ENCODE results near the gene SPATA13.

Gene SPATA13

GRCh38 chr13:24168392-24168750 is 7.9 kb downstream of the SPATA13 start:
- no peak for DNase-seq

- DNase-seq = no peak
These were observed 8.5 kb downstream of the SPATA13 start for GRCh38 chr13:24168979-24169378.

GRCh38 chr13:24172071-24172470 is 11.6 kb downstream of the SPATA13 start:
- no peak for DNase-seq

GRCh38 chr13:24173795-24174194 is 13.3 kb downstream of the SPATA13 start:
- DNase-seq = no peak

- no peak for DNase-seq
These were observed 15.3 kb downstream of the SPATA13 start for GRCh38 chr13:24175847-24176246.

GRCh38 chr13:24176351-24177101 is 16.0 kb downstream of the SPATA13 start:
- no peak for DNase-seq

- DNase-seq = no peak
These were observed 18.4 kb downstream of the SPATA13 start for GRCh38 chr13:24178847-24179485.

GRCh38 chr13:24179486-24179850 is 18.9 kb downstream of the SPATA13 start:
- DNase-seq = no peak

GRCh38 chr13:24180750-24181377 is 20.3 kb downstream of the SPATA13 start:
- no peak for DNase-seq

- no peak for DNase-seq
These were observed 21.6 kb downstream of the SPATA13 start for GRCh38 chr13:24181991-24182702.

GRCh38 chr13:24182703-24183081 is 22.2 kb downstream of the SPATA13 start:
- DNase-seq = no peak

GRCh38 chr13:24183741-24184182 is 23.2 kb downstream of the SPATA13 start:
- no peak for DNase-seq

GRCh38 chr13:24184265-24184841 is 23.8 kb downstream of the SPATA13 start:
- no peak for DNase-seq

- DNase-seq = no peak
These were observed 24.4 kb downstream of the SPATA13 start for GRCh38 chr13:24184882-24185281.

GRCh38 chr13:24185591-24186232 is 25.2 kb downstream of the SPATA13 start:
- no peak for DNase-seq

- DNase-seq = no peak
These were observed 26.7 kb downstream of the SPATA13 start for GRCh38 chr13:24187185-24187584.

- DNase-seq = no peak
These were observed 31.7 kb downstream of the SPATA13 start for GRCh38 chr13:24192057-24192810.

- DNase-seq = no peak
These were observed 32.3 kb downstream of the SPATA13 start for GRCh38 chr13:24192811-24193162.

- DNase-seq = no peak
These were observed 33.9 kb downstream of the SPATA13 start for GRCh38 chr13:24194447-24194846.

- DNase-seq = no peak
These were observed 35.1 kb downstream of the SPATA13 start for GRCh38 chr13:24195626-24196025.

- no peak for DNase-seq
These were observed 36.2 kb downstream of the SPATA13 start for GRCh38 chr13:24196593-24197197.

- DNase-seq = no peak
These were observed 38.5 kb downstream of the SPATA13 start for GRCh38 chr13:24199016-24199415.
